HG03159 (cell line): Measurements from ENCODE around the gene PRR12.

ENCODE experiments used
- ATAC-seq: cut with Tn5 transposase; IDR thresholded peaks from one replicate; pipeline ENCODE4 v1.9.1; 2021; ENCODE audit warnings: mild to moderate bottlenecking, moderate library complexity; ENCODE audit not compliant: unreplicated experiment

Gene PRR12

GRCh38 chr19:49564616-49565045 is 26.4 kb upstream of the PRR12 start:
- ATAC-seq: no peak

GRCh38 chr19:49565261-49565660 is 25.7 kb upstream of the PRR12 start:
- ATAC-seq: no peak

- no peak for ATAC-seq
These were observed 24.7 kb upstream of the PRR12 start for GRCh38 chr19:49566302-49566701.

- ATAC-seq: no peak
These were observed 23.0 kb upstream of the PRR12 start for GRCh38 chr19:49567861-49568441.

GRCh38 chr19:49570138-49570856 is 20.7 kb upstream of the PRR12 start:
- ATAC-seq: no peak

GRCh38 chr19:49570997-49571676 is 19.8 kb upstream of the PRR12 start:
- no peak for ATAC-seq

GRCh38 chr19:49573009-49573408 is 18.0 kb upstream of the PRR12 start:
- no peak for ATAC-seq

GRCh38 chr19:49573425-49573824 is 17.6 kb upstream of the PRR12 start:
- no peak for ATAC-seq

- ATAC-seq: no peak
These were observed 16.7 kb upstream of the PRR12 start for GRCh38 chr19:49574206-49574755.

GRCh38 chr19:49579193-49579592 is 11.8 kb upstream of the PRR12 start:
- ATAC-seq: no peak

- ATAC-seq: no peak
These were observed 11.1 kb upstream of the PRR12 start for GRCh38 chr19:49579947-49580263.

- ATAC-seq: peak; percentile 90
These were observed 10.5 kb upstream of the PRR12 start, which contains the start of gene NOSIP for GRCh38 chr19:49580264-49581006. Gene NOSIP (minus strand): TSS chr19:49580556. CDS start chr19:49560691, 19,865 bp downstream.

GRCh38 chr19:49581007-49581508 is 9.9 kb upstream of the PRR12 start, which contains the start of gene PRRG2:
Gene PRRG2 (plus strand): TSS chr19:49581316. CDS start chr19:49583220, 1,904 bp downstream.
- no peak for ATAC-seq

GRCh38 chr19:49583239-49583638 is 7.7 kb upstream of the PRR12 start:
- no peak for ATAC-seq

- no peak for ATAC-seq
These were observed 6.0 kb upstream of the PRR12 start for GRCh38 chr19:49585023-49585422.

- no peak for ATAC-seq
These were observed 3.8 kb upstream of the PRR12 start for GRCh38 chr19:49587227-49587626.

GRCh38 chr19:49588365-49589122 is 2.4 kb upstream of the PRR12 start:
- no peak for ATAC-seq

- no peak for ATAC-seq
These were observed 1.5 kb upstream of the PRR12 start for GRCh38 chr19:49589502-49589905.

GRCh38 chr19:49590071-49590970 is 661 bp upstream of the PRR12 start:
- ATAC-seq: peak; percentile 68
